ENCODE data around the gene CPSF4.
A peak's percentile ranks its signal among the peaks of the same experiment; 100 is the strongest.

The CPSF4 gene

GRCh38 chr7:99437946-99438572 is 684 bp upstream of the CPSF4 start:
- peak overlapping the region; percentile 91 for H3K4me3 ChIP-seq (ENCODE audit: low read length)
- no peaks in the 10 kb centered on the region for H3K27me3 ChIP-seq (ENCODE audit: control insufficient read depth, insufficient read depth, low read length)
- peaks cover 11% of the 10 kb centered on the region for H3K4me1 ChIP-seq (ENCODE audit: control insufficient read depth, insufficient read depth, low read length)
- no peak overlapping the region for H3K9ac ChIP-seq (ENCODE audit: low read length)
- H3K27ac ChIP-seq (ENCODE audit: low read depth, low read length), result peak overlapping the region; percentile 53
- H3K36me3 ChIP-seq (ENCODE audit: control insufficient read depth, insufficient read depth, low read length), result peaks cover 8% of the 10 kb centered on the region

GRCh38 chr7:99440195-99440594 is 1.5 kb downstream of the CPSF4 start:
- no peak overlapping the region for H3K9ac ChIP-seq (ENCODE audit: low read length)
- no peak overlapping the region for H3K27ac ChIP-seq (ENCODE audit: low read depth, low read length)
- no peaks in the 10 kb centered on the region for H3K27me3 ChIP-seq (ENCODE audit: control insufficient read depth, insufficient read depth, low read length)
- peak overlapping the region; percentile 14 for H3K4me3 ChIP-seq (ENCODE audit: low read length)
- H3K4me1 ChIP-seq (ENCODE audit: control insufficient read depth, insufficient read depth, low read length), result peaks cover 11% of the 10 kb centered on the region
- H3K36me3 ChIP-seq (ENCODE audit: control insufficient read depth, insufficient read depth, low read length), result peaks cover 2% of the 10 kb centered on the region

GRCh38 chr7:99446096-99446495 is 7.4 kb downstream of the CPSF4 start:
- H3K9ac ChIP-seq (ENCODE audit: low read length), result no peak overlapping the region
- peaks cover 2% of the 10 kb centered on the region for H3K4me1 ChIP-seq (ENCODE audit: control insufficient read depth, insufficient read depth, low read length)
- peaks cover 31% of the 10 kb centered on the region for H3K36me3 ChIP-seq (ENCODE audit: control insufficient read depth, insufficient read depth, low read length)
- no peak overlapping the region for H3K4me3 ChIP-seq (ENCODE audit: low read length)
- H3K27ac ChIP-seq (ENCODE audit: low read depth, low read length), result no peak overlapping the region
- H3K27me3 ChIP-seq (ENCODE audit: control insufficient read depth, insufficient read depth, low read length), result no peaks in the 10 kb centered on the region

GRCh38 chr7:99447943-99448342 is 9.2 kb downstream of the CPSF4 start:
- Histone ChIP-seq H3K27me3 (ENCODE audit: control insufficient read depth, insufficient read depth, low read length) (no peaks in the 10 kb centered on the region), H3K9ac (ENCODE audit: low read length) (no peak overlapping the region), H3K27ac (ENCODE audit: low read depth, low read length) (no peak overlapping the region), H3K4me3 (ENCODE audit: low read length) (no peak overlapping the region), H3K36me3 (ENCODE audit: control insufficient read depth, insufficient read depth, low read length) (peaks cover 40% of the 10 kb centered on the region), H3K4me1 (ENCODE audit: control insufficient read depth, insufficient read depth, low read length) (no peaks in the 10 kb centered on the region)

- Histone ChIP-seq H3K4me1 (ENCODE audit: control insufficient read depth, insufficient read depth, low read length) (no peaks in the 10 kb centered on the region), H3K9ac (ENCODE audit: low read length) (no peak overlapping the region), H3K27ac (ENCODE audit: low read depth, low read length) (no peak overlapping the region), H3K27me3 (ENCODE audit: control insufficient read depth, insufficient read depth, low read length) (no peaks in the 10 kb centered on the region), H3K4me3 (ENCODE audit: low read length) (no peak overlapping the region), H3K36me3 (ENCODE audit: control insufficient read depth, insufficient read depth, low read length) (peaks cover 46% of the 10 kb centered on the region)
Observed at GRCh38 chr7:99448855-99449254, 10.1 kb downstream of the CPSF4 start.

GRCh38 chr7:99449326-99449725 is 10.6 kb downstream of the CPSF4 start:
- Histone ChIP-seq H3K4me3 (ENCODE audit: low read length) (no peak overlapping the region), H3K27ac (ENCODE audit: low read depth, low read length) (no peak overlapping the region), H3K36me3 (ENCODE audit: control insufficient read depth, insufficient read depth, low read length) (peaks cover 50% of the 10 kb centered on the region), H3K4me1 (ENCODE audit: control insufficient read depth, insufficient read depth, low read length) (no peaks in the 10 kb centered on the region), H3K9ac (ENCODE audit: low read length) (no peak overlapping the region), H3K27me3 (ENCODE audit: control insufficient read depth, insufficient read depth, low read length) (no peaks in the 10 kb centered on the region)

- Histone ChIP-seq H3K27me3 (ENCODE audit: control insufficient read depth, insufficient read depth, low read length) (no peaks in the 10 kb centered on the region), H3K4me3 (ENCODE audit: low read length) (no peak overlapping the region), H3K9ac (ENCODE audit: low read length) (no peak overlapping the region), H3K36me3 (ENCODE audit: control insufficient read depth, insufficient read depth, low read length) (peaks cover 55% of the 10 kb centered on the region), H3K4me1 (ENCODE audit: control insufficient read depth, insufficient read depth, low read length) (no peaks in the 10 kb centered on the region), H3K27ac (ENCODE audit: low read depth, low read length) (no peak overlapping the region)
Observed at GRCh38 chr7:99451936-99452335, 13.2 kb downstream of the CPSF4 start.

GRCh38 chr7:99452541-99452940 is 13.8 kb downstream of the CPSF4 start:
- no peak overlapping the region for H3K4me3 ChIP-seq (ENCODE audit: low read length)
- H3K27ac ChIP-seq (ENCODE audit: low read depth, low read length), result no peak overlapping the region
- no peaks in the 10 kb centered on the region for H3K27me3 ChIP-seq (ENCODE audit: control insufficient read depth, insufficient read depth, low read length)
- peaks cover 56% of the 10 kb centered on the region for H3K36me3 ChIP-seq (ENCODE audit: control insufficient read depth, insufficient read depth, low read length)
- no peaks in the 10 kb centered on the region for H3K4me1 ChIP-seq (ENCODE audit: control insufficient read depth, insufficient read depth, low read length)
- no peak overlapping the region for H3K9ac ChIP-seq (ENCODE audit: low read length)

GRCh38 chr7:99453105-99453504 is 14.4 kb downstream of the CPSF4 start:
- no peak overlapping the region for H3K27ac ChIP-seq (ENCODE audit: low read depth, low read length)
- H3K36me3 ChIP-seq (ENCODE audit: control insufficient read depth, insufficient read depth, low read length), result peaks cover 56% of the 10 kb centered on the region
- H3K4me1 ChIP-seq (ENCODE audit: control insufficient read depth, insufficient read depth, low read length), result no peaks in the 10 kb centered on the region
- H3K9ac ChIP-seq (ENCODE audit: low read length), result no peak overlapping the region
- H3K27me3 ChIP-seq (ENCODE audit: control insufficient read depth, insufficient read depth, low read length), result no peaks in the 10 kb centered on the region
- no peak overlapping the region for H3K4me3 ChIP-seq (ENCODE audit: low read length)

GRCh38 chr7:99455874-99456273 is 17.1 kb downstream of the CPSF4 start:
- Histone ChIP-seq H3K27me3 (ENCODE audit: control insufficient read depth, insufficient read depth, low read length) (no peaks in the 10 kb centered on the region), H3K4me3 (ENCODE audit: low read length) (no peak overlapping the region), H3K4me1 (ENCODE audit: control insufficient read depth, insufficient read depth, low read length) (no peaks in the 10 kb centered on the region), H3K36me3 (ENCODE audit: control insufficient read depth, insufficient read depth, low read length) (peaks cover 46% of the 10 kb centered on the region), H3K9ac (ENCODE audit: low read length) (no peak overlapping the region), H3K27ac (ENCODE audit: low read depth, low read length) (no peak overlapping the region)

- Histone ChIP-seq H3K4me3 (ENCODE audit: low read length) (no peak overlapping the region), H3K27ac (ENCODE audit: low read depth, low read length) (no peak overlapping the region), H3K36me3 (ENCODE audit: control insufficient read depth, insufficient read depth, low read length) (peaks cover 46% of the 10 kb centered on the region), H3K27me3 (ENCODE audit: control insufficient read depth, insufficient read depth, low read length) (no peaks in the 10 kb centered on the region), H3K4me1 (ENCODE audit: control insufficient read depth, insufficient read depth, low read length) (no peaks in the 10 kb centered on the region), H3K9ac (ENCODE audit: low read length) (no peak overlapping the region)
Observed at GRCh38 chr7:99456288-99456687, 17.5 kb downstream of the CPSF4 start.

- H3K9ac ChIP-seq (ENCODE audit: low read length), result no peak overlapping the region
- H3K27ac ChIP-seq (ENCODE audit: low read depth, low read length), result no peak overlapping the region
- peaks cover 45% of the 10 kb centered on the region for H3K36me3 ChIP-seq (ENCODE audit: control insufficient read depth, insufficient read depth, low read length)
- no peak overlapping the region for H3K4me3 ChIP-seq (ENCODE audit: low read length)
- H3K4me1 ChIP-seq (ENCODE audit: control insufficient read depth, insufficient read depth, low read length), result no peaks in the 10 kb centered on the region
- H3K27me3 ChIP-seq (ENCODE audit: control insufficient read depth, insufficient read depth, low read length), result no peaks in the 10 kb centered on the region
Observed at GRCh38 chr7:99457050-99457649, 18.4 kb downstream of the CPSF4 start.
